ENCODE results near the gene RPTOR.
A peak's percentile ranks its signal among the peaks of the same experiment; 100 is the strongest.
"Not testable (repeated sequence)": the region's sequence is repeated elsewhere in the genome, so short reads cannot be mapped to it uniquely, and the experiment has no call there.

The RPTOR gene

GRCh38 chr17:80614332-80615047, 69.9 kb downstream of the RPTOR start:
- no peak for DNase-seq (ENCODE audit: low read depth, low spot score)

GRCh38 chr17:80615376-80615775, 70.7 kb downstream of the RPTOR start:
- DNase-seq (ENCODE audit: low read depth, low spot score), result no peak

DNA sequence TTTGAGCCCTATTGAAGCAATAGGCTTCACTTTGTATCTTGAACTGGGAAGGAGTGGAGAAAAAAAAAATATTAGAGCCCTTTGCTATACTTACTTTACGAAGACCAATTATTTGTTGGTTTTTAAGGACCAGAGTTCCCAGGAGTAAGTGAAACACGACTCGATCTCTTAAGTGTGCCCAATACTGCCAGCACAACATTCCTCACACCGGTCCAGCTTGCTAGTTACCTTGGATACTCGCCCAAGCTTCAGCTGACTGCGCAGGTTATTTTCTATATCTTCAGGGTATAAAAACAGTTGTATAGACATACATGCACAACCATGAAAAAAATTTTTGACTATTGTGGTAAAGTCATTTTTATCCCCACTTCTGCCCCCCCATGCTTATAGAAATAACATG, 72.1 kb downstream of the RPTOR start:
- DNase-seq (ENCODE audit: low read depth, low spot score), result no peak

GRCh38 chr17:80618304-80618703, 73.7 kb downstream of the RPTOR start:
- no peak for DNase-seq (ENCODE audit: low read depth, low spot score)

- peak; percentile 37 for DNase-seq (ENCODE audit: low read depth, low spot score)
Observed at GRCh38 chr17:80619535-80620235, 75.0 kb downstream of the RPTOR start.

- DNase-seq (ENCODE audit: low read depth, low spot score), result peak; percentile 35
Observed at GRCh38 chr17:80621335-80621996, 76.8 kb downstream of the RPTOR start.

DNA sequence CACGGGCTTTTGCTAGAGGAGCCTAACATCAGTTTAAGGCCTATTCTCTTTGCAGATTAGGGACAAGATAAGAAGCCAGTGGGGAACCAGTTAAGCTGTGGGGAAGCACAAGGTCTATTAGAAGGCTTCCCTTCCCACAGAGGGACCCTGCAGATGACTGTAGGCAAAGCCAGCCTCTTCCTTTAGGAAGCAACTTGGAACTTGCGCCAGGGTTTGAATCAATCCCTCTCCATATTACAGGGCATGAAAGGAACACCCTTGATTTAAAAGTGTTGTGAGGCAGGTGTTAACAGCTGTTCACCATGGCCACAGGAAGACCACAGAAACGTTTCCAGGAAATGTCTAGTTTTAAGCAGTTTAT, 77.3 kb downstream of the RPTOR start:
- DNase-seq (ENCODE audit: low read depth, low spot score), result no peak

DNA sequence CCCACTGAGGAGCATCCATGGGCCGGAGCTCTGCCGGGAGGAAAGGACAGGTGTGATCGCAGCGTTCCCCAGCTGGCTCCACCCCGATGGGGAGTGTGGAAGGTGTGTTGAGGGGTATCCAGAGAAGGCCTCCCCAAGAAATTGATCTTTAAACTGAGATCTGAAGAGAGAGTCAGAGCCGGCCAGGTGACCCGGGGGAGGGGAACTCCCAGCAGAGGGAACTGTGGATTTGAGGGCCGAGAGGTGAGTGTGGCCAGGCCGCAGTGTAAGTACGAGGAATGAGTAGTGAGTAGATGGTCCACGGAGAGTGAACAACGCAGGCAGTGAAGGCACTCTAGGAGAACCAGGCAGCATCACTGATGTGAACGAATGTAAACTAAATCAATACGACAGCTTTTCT, 80.2 kb downstream of the RPTOR start:
- no peak for DNase-seq (ENCODE audit: low read depth, low spot score)

GRCh38 chr17:80625627-80626026, 81.0 kb downstream of the RPTOR start:
- DNase-seq (ENCODE audit: low read depth, low spot score), result peak; percentile 45

DNA sequence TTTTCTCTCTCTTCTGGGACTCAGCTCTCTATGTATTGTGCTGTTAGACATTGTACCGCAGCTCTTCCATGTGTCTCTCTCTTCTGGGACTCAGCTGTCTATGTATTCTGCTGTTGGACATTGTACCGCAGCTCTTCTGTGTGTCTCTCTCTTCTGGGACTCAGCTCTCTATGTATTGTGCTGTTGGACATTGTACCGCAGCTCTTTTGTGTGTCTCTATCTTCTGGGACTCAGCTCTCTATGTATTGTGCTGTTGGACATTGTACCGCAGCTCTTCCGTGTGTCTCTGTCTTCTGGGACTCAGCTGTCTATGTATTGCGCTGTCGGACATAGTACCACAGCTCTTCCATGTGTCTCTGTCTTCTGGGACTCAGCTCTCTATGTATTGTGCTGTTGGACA, 84.2 kb downstream of the RPTOR start:
- DNase-seq (ENCODE audit: low read depth, low spot score), result not testable (repeated sequence)

DNA sequence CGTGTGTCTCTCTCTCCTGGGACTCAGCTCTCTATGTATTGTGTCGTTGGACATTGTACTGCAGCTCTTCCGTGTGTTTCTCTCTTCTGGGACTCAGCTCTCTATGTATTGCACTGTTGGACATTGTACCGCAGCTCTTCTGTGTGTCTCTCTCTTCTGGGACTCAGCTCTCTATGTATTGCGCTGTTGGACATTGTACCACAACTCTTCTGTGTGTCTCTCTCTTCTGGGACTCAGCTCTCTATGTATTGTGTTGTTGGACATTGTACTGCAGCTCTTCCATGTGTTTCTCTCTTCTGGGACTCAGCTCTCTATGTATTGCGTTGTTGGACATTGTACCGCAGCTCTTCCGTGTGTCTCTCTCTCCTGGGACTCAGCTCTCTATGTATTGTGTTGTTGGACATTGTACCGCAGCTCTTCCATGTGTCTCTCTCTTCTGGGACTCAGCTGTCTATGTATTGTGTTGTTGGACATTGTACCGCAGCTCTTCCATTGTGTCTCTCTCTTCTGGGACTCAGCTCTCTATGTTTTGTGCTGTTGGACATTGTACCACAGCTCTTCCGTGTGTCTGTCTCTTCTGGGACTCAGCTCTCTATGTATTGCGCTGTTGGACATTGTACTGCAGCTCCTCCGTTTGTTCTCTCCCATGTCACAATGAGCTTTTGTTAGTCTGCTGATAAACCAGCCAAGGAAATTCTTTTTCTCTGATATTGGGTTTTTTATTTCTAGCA, 84.8 kb downstream of the RPTOR start:
- no peak for DNase-seq (ENCODE audit: low read depth, low spot score)

- no peak for DNase-seq (ENCODE audit: low read depth, low spot score)
Observed at GRCh38 chr17:80630560-80631120, 86.0 kb downstream of the RPTOR start.

DNA sequence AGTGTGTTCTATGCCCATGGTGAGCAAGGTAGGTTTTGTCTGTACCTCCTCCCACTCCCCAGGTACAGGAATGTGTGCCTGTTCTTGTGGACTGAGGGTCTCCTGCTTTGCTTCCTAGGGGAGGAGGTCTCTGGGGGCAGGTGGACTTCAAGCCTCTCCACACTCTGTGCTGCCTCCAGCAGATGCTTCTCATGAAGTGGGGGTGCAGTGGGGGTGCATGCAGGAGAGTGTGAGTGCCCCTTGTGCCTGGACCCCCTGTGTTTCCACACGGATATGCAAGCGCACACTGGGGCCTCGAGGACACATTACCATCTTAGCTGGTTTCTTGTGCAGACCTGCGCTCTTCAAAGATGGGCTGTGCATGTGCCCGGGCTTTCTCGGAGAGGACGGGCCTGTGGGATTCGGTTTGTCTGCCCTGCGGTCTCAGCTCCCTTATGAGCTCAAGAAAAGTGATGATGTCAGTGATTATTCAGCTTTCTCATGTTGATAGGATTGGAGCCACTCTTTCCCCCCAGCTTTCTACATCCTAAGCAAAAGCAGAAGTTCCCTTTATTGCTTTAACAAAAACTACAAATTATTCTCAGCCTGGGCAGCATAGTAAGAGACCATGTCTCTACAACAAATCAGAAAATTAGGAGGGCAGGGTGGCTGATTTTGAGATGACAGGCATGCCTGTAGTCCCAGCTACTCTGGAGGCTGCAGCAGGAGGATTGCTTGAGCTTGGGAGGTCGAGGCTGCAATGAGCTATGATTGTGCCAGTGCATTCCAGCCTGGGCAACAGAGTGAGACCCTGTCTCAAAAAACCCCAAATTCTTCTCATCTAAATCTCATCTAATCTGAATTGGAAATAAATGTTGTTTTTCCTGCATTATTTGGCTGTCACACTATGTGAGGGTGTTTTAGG, 86.8 kb downstream of the RPTOR start:
- no peak for DNase-seq (ENCODE audit: low read depth, low spot score)

DNA sequence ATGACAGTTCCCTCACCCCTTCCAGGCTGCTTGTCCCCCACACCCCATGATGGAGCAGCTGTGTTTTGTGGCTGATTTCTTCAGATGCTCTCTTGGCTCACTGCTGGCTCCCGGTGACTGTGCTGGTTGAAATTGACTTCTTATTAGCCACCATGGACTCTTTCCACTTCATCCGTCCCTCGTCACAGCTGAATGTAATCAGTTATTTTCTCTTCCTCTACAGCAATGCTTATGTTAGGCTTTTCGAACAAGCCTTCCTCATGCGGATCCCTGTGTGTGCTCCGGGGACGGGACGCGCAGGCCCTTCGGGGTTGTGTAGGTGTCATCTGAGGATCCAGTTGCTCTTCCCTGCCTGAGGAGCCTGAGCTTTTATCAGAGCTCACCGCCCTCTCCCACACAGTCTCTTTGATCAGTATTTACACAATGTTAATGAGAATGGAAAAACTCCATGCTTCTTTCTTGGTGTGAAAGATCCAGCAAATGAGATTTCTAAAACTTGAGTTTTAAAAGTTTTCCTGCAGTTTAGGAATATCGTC, 87.5 kb downstream of the RPTOR start:
- peak; percentile 39 for DNase-seq (ENCODE audit: low read depth, low spot score)

GRCh38 chr17:80633207-80633606, 88.6 kb downstream of the RPTOR start:
- DNase-seq (ENCODE audit: low read depth, low spot score), result peak; percentile 47

DNA sequence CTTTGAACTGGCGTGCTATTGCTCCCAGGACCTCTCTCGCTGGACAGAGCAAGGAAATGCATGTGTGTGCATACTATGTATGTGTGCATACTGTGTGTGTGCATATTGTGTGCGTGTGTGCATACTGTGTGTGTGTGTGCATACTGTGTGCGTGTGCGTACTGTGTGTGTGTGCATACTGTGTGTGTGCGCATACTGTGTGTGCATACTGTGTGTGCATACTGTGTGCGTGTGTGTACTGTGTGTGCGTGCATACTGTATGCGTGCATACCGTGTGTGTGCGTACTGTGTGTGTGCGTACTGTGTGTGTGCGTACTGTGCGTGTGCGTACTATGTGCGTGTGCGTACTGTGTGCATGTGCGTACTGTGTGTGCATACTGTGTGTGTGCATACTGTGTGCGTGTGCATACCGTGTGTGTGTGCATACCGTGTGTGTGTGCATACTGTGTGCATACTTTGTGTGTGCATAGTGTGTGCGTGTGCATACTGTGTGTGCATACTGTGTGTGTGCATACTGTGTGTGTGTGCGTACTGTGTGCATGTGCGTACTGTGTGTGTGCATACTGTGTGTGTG, 89.4 kb downstream of the RPTOR start:
- no peak for DNase-seq (ENCODE audit: low read depth, low spot score)

GRCh38 chr17:80636361-80637018, 91.9 kb downstream of the RPTOR start:
- no peak for DNase-seq (ENCODE audit: low read depth, low spot score)

DNA sequence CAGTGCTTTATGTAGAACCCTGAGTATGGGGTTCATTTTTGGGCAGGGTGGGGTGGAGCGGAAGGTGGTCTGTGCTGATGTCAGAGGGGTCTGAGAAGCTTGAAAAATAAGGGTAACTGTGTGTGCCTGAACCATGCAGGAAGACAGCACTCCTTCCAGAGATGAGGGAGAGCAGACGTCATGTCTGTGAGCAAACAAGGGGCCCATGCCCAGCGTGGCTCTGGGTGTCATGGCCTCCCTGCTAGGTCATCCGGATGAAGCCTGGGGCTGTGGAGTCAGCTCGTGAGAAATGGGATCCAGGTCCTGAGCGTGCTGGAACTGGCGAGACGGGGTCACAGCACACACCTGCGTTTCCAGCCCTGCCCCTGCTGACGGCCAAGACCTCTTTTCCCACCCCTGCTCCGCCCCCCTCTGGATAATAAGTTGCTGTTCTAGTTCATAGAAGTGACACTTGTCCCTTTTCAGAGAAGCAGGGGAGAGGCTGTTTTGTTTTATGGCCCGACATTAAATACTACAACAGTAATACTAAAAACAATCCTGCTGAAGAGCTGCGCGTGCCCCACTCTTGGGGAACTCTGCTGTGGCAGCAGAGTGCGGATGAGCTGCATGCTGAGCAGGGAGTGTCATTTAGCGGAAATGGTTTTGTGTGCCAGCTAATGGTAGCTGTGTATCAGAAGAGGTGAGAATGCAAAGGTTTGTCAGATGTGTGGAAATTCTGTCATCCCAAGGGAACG, 92.6 kb downstream of the RPTOR start:
- DNase-seq (ENCODE audit: low read depth, low spot score), result no peak

DNA sequence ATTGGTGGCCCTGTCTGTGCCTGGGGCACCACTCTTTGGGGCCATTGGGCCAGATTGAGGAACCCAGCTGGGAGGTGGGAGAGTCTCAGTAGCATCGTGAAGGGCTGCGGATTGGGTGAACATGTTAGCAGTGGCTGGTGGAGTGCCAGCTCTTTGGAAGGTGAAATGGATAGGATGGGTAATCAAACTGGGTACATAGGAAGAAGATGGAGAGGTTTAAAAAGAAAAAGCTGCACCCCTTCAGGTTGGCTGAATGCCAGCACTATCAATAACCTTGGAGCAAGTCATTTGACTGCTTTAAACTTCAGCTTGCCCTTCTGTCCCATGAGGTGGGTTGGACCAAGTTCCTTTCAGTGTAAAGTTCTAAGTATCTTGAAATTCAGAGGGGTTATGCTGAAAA, 95.0 kb downstream of the RPTOR start:
- DNase-seq (ENCODE audit: low read depth, low spot score), result no peak
